CD4-positive, alpha-beta T cell treated with Interleukin-21 for 1 hour (primary cell): ENCODE measurements around the gene TOM1L2.
"Not testable (repeated sequence)": the region's sequence is repeated elsewhere in the genome, so short reads cannot be mapped to it uniquely, and the experiment has no call there.

Experiments
- DNase-seq: peaks from one replicate; pipeline ENCODE4 v3.0.0-alpha.2; 2020

The TOM1L2 gene

DNA sequence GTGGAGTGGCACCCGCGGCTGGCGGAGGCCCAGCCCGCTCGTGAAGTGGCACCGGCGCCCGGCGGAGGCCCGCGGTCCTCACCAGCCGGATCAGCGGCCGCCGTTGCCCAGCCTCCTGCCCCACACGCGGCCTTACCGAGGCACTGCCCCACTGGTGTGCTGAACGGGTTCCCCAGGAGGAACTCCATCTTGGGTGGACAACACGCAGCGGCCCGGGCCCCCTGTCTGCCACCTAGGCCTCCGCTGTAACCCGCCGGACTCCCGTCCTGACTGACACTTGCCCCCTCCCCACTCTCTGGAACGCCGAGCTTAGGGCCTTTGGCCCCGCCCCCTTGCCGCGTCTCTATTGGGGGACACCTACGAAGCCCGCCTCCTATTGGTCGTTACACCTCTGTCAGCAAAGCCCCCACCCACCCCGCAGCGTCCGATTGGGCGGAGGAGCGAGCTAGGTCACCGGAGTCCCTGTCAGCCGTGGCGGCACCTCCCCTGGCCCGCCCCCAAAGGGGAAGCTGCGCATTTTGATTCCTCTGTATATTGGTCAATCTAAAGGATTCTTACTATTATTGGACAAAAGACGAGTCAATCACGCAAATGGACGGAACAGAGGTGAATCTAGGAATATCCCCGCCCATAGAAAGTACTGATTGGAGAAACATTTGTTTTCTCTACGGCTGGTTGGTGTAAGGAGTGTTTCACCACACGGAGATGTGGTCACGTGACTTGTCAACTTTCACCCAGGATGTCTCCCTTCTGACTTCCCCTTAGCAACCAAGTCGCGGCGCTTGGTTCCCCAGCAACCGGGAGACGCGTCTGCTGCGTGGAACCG lies at the start of gene TOM1L2, which contains the start of gene DRC3:
TOM1L2 (minus strand) TSS at position 275 of the 826 bp plus-strand sequence; CDS start at position 188, 87 bp downstream.
DRC3 (plus strand) TSS at position 737 of the 826 bp plus-strand sequence. CDS start 4,737 bp downstream, outside the sequence.
- DNase-seq = peak; percentile 100

GRCh38 chr17:18021372-18021771 lies 49.2 kb upstream of the TOM1L2 start:
- no peak for DNase-seq

GRCh38 chr17:18020971-18021370 lies 48.8 kb upstream of the TOM1L2 start:
- no peak for DNase-seq

DNA sequence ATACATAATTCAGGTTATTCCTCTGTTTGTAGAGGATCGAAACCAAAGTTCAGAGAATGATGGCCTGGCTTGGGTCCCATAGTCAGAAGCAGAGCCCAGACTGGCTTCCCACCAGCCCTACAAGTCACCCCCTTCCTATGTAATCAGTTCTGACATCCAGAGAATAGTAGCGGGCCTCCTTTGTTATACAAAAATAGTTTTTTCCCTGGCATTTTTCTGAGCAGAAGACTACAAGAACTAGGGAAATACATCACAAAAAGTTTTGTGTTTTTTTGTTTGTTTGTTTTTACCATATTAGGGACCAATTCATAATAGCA lies 47.6 kb upstream of the TOM1L2 start:
- no peak for DNase-seq

DNA sequence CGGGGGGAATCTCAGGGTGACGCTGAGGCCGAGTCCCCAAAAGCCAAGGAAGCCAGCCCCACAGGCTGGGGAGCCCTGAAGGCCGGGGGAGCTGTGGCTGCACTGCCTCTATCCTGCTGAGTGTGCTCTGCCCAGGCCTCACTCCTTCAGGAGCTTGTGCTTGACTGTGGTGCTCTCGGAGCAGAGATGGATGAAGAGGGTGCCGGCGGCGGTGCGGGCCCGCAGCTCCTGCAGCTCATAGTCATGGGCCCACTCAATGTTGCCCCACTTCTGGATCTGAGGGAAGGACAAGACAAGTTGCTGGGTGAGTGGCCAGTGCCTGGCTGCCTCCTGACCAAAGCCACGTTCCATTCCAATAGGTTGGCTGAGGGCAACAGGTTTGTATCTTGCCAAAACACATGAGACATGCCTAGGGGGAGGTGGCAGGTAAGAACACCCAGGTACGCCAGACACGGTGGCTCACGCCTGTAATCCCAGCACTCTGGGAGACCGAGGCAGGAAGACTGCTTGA lies 46.3 kb upstream of the TOM1L2 start:
- no peak for DNase-seq

DNA sequence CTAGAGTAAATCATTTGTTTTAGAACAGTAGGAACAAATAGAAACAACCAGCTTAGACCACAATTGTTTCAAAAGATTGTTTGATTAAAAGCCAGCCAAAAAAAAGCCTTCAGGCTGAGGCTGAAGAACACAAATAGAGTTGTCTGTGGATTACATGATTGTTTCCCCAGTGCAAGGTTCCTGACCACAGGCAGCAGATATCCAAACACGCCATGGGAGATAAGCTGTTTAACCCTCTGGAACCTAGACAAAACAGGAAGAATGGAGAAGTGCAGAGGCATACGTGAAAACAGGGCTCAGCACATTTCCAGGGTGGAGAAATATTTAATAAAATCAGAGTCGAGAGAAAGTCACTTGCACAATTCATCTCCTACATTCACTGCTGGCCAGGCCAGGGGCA lies 45.8 kb upstream of the TOM1L2 start:
- DNase-seq = no peak

- DNase-seq = no peak
Observed at GRCh38 chr17:18016426-18016825, 44.2 kb upstream of the TOM1L2 start.

GRCh38 chr17:18015593-18015992 lies 43.4 kb upstream of the TOM1L2 start:
- DNase-seq = no peak

DNA sequence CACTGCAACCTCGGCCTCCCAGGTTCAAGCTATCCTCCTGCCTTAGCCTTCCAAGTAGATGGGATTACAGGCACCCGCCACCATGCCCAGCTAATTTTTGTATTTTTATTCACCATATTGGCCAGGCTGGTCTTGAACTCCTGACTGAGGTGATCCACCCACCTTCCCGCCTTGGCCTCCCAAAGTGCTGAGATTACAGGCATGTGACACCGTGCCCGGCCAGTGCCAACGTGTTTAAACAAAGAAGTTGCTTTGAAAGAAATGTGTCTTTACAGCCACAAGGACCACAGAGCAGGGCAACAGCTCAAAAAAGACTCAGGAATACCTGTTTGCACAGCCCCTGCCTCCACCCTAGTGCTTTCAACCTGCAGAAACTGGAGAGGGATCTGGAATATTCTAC lies 41.8 kb upstream of the TOM1L2 start:
- DNase-seq = no peak

- DNase-seq = no peak
Observed at GRCh38 chr17:18011286-18011685, 39.1 kb upstream of the TOM1L2 start.

DNA sequence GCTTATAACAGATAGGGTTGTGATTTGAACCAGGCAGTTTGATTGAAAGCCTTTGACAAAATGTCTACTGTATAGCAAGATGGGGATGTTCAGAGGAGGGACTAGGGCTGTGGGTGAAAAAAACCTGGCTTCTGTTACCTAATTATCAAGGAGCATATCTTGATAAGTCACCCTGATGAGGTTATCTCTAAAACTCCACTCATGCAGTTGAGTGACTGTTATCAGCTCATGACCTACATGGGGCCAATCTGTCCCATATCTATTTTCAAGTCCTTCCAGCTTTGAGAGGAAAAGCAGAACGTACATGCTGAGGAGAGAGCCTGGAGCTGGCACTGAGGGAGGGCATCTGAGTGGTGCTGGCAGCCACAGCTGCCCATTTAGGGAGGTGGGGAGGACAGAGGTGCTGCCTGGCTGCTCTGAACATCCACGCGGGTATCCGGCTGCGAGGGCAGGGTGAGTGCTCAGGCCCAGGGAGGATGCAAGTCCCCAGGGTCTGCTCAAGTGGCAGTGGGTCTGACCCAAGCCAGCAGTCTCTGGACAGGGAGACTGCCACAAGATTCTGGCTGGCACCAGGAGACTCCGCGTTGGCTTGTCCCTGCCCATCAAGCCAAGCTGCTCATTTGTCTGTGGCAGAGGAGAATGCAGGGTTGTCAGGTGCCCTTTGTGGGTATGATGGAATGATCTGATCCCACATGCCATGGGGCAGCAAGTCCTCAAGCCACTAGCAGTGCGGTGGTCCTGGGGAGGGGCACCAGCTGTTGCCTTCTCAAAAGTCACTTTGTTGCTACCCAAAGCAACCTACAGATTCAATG lies 37.6 kb upstream of the TOM1L2 start:
- no peak for DNase-seq

- no peak for DNase-seq
Observed at GRCh38 chr17:18008496-18009268, 36.5 kb upstream of the TOM1L2 start.

DNA sequence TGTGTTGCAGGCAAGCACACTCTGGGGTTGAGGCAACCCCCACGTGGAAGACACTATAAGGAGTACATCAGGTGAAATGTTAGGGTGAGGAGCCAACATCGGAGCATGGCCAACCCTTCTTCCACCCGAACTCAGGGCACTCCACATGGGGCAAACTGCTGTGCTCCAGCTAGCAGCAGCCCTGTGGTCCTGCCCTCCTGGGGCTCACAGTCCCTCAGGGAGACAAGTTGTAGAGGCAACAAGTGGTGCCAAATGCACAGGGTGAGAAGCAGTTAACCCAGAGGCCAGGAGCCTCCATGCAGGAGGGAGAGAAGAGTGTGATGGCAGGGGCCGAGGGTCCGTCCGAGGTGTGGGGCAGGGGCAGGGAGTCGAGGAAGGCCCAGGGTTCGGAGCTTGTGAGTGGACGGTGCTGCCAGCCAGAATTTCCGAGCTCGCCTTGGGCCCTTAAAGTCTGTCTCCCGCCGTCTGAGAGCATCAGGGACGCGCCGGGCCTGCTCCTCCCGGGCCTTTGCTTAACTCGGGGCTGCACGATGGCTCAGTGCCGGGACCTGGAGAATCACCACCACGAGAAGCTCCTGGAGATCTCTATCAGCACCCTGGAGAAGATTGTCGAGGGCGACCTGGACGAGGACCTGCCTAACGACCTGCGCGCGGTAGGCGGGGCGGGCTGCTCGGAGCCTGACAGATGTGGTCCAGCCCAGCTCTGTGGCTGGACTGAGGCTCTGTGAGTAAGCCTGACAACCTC lies 34.5 kb upstream of the TOM1L2 start:
- no peak for DNase-seq

DNA sequence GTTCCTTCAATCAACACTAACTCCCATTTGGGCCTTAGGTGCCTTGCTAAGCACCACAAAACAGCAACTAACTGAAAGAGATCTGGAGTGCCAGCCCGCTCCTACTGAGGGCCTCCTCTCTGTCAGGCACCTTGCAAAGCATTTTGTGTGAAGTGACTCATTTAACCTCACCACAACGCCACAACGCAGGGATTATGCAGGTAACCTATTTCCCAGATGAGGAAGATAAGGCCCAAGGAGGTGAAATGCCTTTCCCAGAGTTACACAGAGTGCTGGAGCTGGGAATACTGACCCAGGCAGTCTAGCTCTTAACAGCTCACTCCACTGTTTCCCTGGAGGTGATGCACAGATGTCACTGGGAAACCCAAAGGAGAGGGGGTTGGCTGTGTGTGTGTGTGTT lies 33.3 kb upstream of the TOM1L2 start:
- DNase-seq = no peak

- no peak for DNase-seq
Observed at GRCh38 chr17:18004884-18005305, 32.7 kb upstream of the TOM1L2 start.

- DNase-seq = no peak
Observed at GRCh38 chr17:18004345-18004744, 32.1 kb upstream of the TOM1L2 start.

- DNase-seq = no peak
Observed at GRCh38 chr17:18002171-18002570, 30.0 kb upstream of the TOM1L2 start.

DNA sequence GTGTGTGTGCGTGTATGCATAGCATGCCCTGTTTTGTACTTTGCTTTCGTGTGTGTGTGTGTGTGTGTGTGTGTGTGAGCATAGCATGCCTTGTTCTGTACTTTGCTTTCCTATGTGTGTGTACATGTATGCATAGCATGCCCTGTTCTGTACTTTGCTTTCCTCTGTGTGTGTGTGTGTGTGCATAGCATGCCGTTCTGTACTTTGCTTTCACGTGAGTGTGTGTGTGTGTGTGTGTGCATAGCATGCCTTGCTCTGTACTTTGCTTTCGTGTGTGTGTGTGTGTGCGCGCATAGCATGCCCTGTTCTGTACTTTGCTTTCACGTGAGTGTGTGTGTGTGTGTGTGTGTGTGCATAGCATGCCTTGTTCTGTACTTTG lies 27.8 kb upstream of the TOM1L2 start:
- DNase-seq = no peak

DNA sequence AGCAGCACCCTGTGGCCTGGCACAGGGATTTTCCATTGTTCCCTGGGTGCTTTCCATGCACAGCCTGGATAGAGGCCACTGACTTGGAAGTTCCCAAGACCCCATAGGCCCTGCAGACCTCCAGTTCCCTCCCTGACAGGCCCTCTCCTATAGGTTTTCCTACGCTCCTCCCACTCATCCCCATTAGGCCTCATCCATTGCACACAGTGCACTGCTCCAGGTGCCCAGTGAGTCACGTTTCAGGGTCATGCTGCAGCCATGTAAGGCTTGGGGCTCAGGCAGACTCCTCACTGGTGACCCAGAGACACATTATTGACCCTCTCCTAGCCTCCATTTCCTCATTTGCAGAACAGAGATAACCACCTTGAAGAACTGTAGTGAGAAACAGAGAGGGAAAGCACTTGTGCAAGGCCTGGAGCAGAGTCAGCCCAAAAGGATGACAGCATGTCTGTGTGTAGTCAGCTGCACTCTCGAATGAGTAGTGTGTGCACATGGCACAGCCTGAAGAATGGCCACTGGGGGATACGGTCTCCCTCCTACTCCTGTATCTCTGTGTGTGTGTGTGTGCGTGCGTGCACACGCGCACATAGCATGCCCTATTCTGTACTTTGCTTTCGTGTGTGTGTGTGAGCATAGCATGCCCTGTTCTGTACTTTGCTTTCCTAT lies 27.3 kb upstream of the TOM1L2 start:
- DNase-seq = no peak

DNA sequence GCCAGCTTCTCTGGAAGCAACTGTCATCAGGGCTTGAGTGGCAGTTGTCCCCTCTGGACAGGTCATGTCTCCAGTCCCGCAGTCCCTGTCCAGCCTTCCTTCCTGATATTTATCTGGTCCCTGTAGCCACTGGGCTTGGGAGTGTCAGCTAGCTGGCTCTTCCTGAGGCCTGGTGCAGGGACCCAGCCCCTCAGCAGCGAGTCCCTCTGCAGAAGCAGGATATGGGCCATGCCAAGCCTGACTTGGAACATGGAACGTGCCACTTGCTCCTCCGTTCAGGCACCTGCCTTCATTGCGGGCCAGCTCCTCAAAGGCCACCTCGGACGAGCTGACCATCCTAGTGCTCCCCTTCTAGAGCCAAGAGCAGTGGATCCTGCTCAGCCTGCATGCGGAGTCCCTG lies 26.7 kb upstream of the TOM1L2 start:
- DNase-seq = no peak

DNA sequence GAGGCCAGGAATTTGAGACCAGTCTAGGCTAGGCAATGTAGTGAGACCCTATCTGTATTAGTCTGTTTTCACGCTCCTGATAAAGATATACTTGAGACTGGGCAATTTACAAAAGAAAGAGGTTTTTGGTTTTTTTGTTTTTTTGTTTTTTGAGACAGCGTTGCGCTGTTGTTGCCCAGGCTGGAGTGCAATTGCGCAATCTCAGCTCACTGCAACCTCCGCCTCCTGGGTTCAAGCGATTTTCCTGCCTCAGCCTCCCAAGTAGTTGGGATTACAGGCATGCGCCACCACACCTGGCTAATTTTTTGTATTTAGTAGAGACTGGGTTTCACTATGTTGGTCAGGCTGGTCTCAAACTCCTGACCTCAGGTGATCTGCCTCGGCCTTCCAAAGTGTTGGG lies 23.7 kb upstream of the TOM1L2 start:
- DNase-seq = not testable (repeated sequence)
